Fibroblast of lung (primary cell): Measurements from ENCODE around the gene AMOTL1.

ENCODE experiments used
- EZH2 ChIP-seq: IDR thresholded peaks from 2 replicates; pipeline ENCODE4 v1.5.1; 2012; ENCODE audit warnings: low read length, control low read depth, mild to moderate bottlenecking; ENCODE audit errors: missing control alignments
- TF ChIP-seq, protein P1 (sequence below), 2 donors: IDR thresholded peaks in 1 of 2; conservative IDR thresholded peaks in 1 of 2; 1 replicate in 1 of 2; 2 replicates in 1 of 2; pipeline ENCODE4 v1.5.1; 2011 to 2012; ENCODE audit warnings: low read length in 2 of 2, control low read depth in 1 of 2, inconsistent platforms in 1 of 2, low read depth in 1 of 2, mild to moderate bottlenecking in 1 of 2

DNA sequence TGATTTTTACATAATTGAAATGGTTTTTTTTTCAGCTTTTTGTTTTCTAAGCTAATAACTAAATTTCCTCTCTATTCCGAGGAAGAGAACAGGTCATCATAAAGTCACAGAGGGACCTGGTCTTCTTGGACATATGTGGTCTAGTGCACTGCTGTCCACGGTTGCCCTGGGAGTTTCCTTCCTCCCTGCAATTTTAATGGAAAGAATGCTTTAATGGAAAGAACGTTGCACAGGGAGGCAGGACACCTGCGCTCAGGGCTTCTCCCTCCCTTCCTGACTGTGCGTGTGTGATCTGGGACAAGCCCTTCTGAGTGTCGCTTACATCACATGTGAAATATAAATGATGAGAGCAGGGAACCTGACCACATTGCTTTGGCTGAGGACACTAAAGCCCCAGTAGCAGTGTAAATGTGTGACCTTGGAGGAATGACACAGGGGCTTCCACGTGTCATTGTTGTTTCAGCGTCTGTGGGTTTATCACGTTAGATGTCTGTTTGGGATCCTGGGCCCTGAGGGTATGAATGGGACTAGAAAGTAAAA lies 93.2 kb downstream of the AMOTL1 start:
- TF ChIP-seq, protein P1, sequence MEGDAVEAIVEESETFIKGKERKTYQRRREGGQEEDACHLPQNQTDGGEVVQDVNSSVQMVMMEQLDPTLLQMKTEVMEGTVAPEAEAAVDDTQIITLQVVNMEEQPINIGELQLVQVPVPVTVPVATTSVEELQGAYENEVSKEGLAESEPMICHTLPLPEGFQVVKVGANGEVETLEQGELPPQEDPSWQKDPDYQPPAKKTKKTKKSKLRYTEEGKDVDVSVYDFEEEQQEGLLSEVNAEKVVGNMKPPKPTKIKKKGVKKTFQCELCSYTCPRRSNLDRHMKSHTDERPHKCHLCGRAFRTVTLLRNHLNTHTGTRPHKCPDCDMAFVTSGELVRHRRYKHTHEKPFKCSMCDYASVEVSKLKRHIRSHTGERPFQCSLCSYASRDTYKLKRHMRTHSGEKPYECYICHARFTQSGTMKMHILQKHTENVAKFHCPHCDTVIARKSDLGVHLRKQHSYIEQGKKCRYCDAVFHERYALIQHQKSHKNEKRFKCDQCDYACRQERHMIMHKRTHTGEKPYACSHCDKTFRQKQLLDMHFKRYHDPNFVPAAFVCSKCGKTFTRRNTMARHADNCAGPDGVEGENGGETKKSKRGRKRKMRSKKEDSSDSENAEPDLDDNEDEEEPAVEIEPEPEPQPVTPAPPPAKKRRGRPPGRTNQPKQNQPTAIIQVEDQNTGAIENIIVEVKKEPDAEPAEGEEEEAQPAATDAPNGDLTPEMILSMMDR (conservative IDR thresholded peaks at IDR 0.05 in 1 of 2, IDR thresholded peaks at IDR 0.05 in 1 of 2; ENCODE audit: low read depth in 1 of 2, low read length in 2 of 2) = no peak
- TF ChIP-seq EZH2 = no peak
